ENCODE measurements around the gene NDFIP2.
"Not testable (repeated sequence)": the region's sequence is repeated elsewhere in the genome, so short reads cannot be mapped to it uniquely, and the experiment has no call there.

The NDFIP2 gene

GRCh38 chr13:79589603-79590393 lies 108.8 kb downstream of the NDFIP2 start:
- in situ Hi-C loops (cut with MboI; ENCODE audit: low sequenced_read_pairs), result no loop called here

- in situ Hi-C loops (cut with MboI; ENCODE audit: low sequenced_read_pairs), result no loop called here
Measured at GRCh38 chr13:79590394-79590676, 109.4 kb downstream of the NDFIP2 start.

GRCh38 chr13:79591493-79591892 lies 110.5 kb downstream of the NDFIP2 start:
- in situ Hi-C loops (cut with MboI; ENCODE audit: low sequenced_read_pairs), result no loop called here

- in situ Hi-C loops (cut with MboI; ENCODE audit: low sequenced_read_pairs), result no loop called here
Measured at GRCh38 chr13:79593121-79593520, 112.2 kb downstream of the NDFIP2 start.

- in situ Hi-C loops (cut with MboI; ENCODE audit: low sequenced_read_pairs), result no loop called here
Measured at GRCh38 chr13:79593641-79594275, 112.8 kb downstream of the NDFIP2 start.

- in situ Hi-C loops (cut with MboI; ENCODE audit: low sequenced_read_pairs), result not testable (repeated sequence)
Measured at GRCh38 chr13:79600146-79600545, 119.2 kb downstream of the NDFIP2 start.

GRCh38 chr13:79602936-79603335 lies 122.0 kb downstream of the NDFIP2 start:
- in situ Hi-C loops (cut with MboI; ENCODE audit: low sequenced_read_pairs), result no loop called here

GRCh38 chr13:79604752-79605151 lies 123.8 kb downstream of the NDFIP2 start:
- in situ Hi-C loops (cut with MboI; ENCODE audit: low sequenced_read_pairs), result no loop called here
